ENCODE data around the gene LYRM4.

GRCh38 chr6:5067305-5067704 is 193.4 kb downstream of the LYRM4 start:
- TF ChIP-seq SRSF9 (IDR thresholded peaks at IDR 0.05; ENCODE audit: borderline replicate concordance, low read depth, low read length) (no peak), ZNF766 (CRISPR knock-in tag; conservative IDR thresholded peaks at IDR 0.05) (no peak), NRF1 (conservative IDR thresholded peaks at IDR 0.05 in 1 of 2, IDR thresholded peaks at IDR 0.05 in 1 of 2) (no peak), SMAD2 (IDR thresholded peaks at IDR 0.05; ENCODE audit: low read depth, low read length) (no peak), SIX5 (IDR thresholded peaks at IDR 0.05; ENCODE audit: borderline replicate concordance in 1 of 2, insufficient read depth in 1 of 2, low read depth in 1 of 2, low read length in 2 of 2) (no peak), JUN (IDR thresholded peaks at IDR 0.05; ENCODE audit: borderline replicate concordance, low read depth, low read length) (no peak), JUN (CRISPR knock-in tag; IDR thresholded peaks at IDR 0.05; ENCODE audit: borderline replicate concordance) (no peak), HDAC1 (IDR thresholded peaks at IDR 0.05) (no peak), CTCF (IDR thresholded peaks at IDR 0.05 in 2 of 3, conservative IDR thresholded peaks at IDR 0.05 in 1 of 3; ENCODE audit: insufficient read depth in 2 of 3, low read depth in 1 of 3, low read length in 3 of 3) (no peak), SAP30 (IDR thresholded peaks at IDR 0.05; ENCODE audit: borderline replicate concordance, insufficient read depth, low read depth, low read length, poor library complexity, severe bottlenecking) (no peak), CBFB (CRISPR knock-in tag; IDR thresholded peaks at IDR 0.05) (no peak), ATF2 (CRISPR knock-in tag; IDR thresholded peaks at IDR 0.05) (no peak), ZNF282 (CRISPR knock-in tag; IDR thresholded peaks at IDR 0.05) (no peak), ZNF398 (CRISPR knock-in tag; IDR thresholded peaks at IDR 0.05) (no peak), YY1 (IDR thresholded peaks at IDR 0.05; ENCODE audit: borderline replicate concordance in 1 of 3, control insufficient read depth in 1 of 3, extremely low read depth in 1 of 3, insufficient read depth in 3 of 3, insufficient read length in 1 of 3, insufficient replicate concordance in 2 of 3, low read depth in 1 of 3, low read length in 2 of 3) (peak in 2 of 3 experiments; percentile 29 to 85)

Data from K562 (cell line).